HG03442 (cell line): ENCODE data around the gene MIF.
"Not testable (repeated sequence)": the region's sequence is repeated elsewhere in the genome, so short reads cannot be mapped to it uniquely, and the experiment has no call there.

Source experiments
- ATAC-seq: cut with Tn5 transposase; IDR thresholded peaks from one replicate; pipeline ENCODE4 v1.9.1; 2021; ENCODE audit warnings: mild to moderate bottlenecking, moderate library complexity; ENCODE audit not compliant: unreplicated experiment

The MIF gene

GRCh38 chr22:23900227-23900626, 6.0 kb downstream of the MIF start:
- not testable (repeated sequence) for ATAC-seq

GRCh38 chr22:23901600-23901999, 7.4 kb downstream of the MIF start:
- no peak for ATAC-seq

DNA sequence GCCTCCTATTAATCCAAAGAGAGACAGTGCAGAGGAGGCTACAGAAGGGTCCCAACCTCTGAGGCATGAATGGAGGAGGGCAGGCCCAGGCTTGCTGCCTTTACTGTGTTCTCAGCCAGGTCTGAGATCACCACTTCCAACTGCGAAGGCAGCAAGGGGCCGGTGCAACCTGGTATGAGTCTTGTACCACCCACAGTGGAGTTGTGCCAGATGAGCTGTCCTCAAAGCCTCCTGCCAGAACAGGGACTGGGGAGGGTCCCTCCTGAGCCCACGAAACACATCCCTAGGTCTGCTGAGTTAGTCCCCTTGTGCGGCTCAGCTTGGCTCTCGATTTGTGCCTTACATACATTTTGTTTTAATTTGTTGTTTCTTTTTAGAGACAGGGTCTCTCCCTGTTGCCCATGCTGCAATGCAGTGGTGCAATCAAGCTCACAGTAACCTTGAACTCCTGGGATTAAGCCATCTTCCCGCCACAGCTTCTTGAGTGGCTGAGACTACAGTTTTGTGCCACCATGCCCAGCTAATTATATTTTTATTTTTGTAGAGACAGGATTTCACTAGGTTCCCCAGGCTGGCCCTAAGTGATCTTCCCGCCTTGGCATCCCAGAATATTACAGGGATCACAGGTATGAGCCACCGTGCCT, 9.3 kb downstream of the MIF start:
- ATAC-seq: no peak

GRCh38 chr22:23904573-23905254, 10.5 kb downstream of the MIF start:
- ATAC-seq: no peak

GRCh38 chr22:23906641-23907040, 12.5 kb downstream of the MIF start:
- no peak for ATAC-seq

GRCh38 chr22:23907423-23907822, 13.2 kb downstream of the MIF start:
- not testable (repeated sequence) for ATAC-seq

- no peak for ATAC-seq
Observed at GRCh38 chr22:23908587-23909205, 14.5 kb downstream of the MIF start.

GRCh38 chr22:23909296-23909898, 15.2 kb downstream of the MIF start:
- ATAC-seq: no peak

DNA sequence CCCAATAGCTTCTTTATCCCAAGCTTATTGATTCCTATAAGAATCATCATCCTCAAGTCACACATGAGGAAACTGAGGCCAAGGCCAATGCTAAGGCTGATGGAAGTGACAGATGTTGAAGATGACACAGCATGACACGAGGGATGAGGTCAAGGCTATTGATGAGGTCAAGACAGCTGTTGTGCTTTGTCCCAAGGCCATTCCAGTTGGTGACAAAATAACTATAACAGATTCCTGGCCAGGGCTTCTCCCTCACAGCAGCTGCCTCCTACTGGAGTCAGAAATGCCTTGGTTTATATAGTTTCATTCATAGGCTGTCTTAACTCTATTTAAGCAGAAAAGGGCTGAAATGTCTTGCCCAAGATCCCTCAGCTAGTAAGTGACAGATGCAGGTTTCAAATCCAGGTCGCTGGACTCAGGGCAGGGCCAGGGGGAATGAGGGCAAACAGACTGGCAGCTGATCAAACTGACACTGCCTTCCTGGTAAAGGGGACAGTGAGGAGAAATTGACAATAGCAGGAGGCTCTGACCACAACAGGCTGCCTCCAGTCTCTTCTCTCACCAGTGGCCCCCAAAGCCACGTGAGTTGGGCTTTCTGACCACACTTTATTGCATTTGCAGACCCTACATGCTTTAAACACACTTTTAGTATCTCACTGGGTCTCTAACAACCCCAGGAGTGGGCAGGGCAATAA, 16.5 kb downstream of the MIF start:
- no peak for ATAC-seq

DNA sequence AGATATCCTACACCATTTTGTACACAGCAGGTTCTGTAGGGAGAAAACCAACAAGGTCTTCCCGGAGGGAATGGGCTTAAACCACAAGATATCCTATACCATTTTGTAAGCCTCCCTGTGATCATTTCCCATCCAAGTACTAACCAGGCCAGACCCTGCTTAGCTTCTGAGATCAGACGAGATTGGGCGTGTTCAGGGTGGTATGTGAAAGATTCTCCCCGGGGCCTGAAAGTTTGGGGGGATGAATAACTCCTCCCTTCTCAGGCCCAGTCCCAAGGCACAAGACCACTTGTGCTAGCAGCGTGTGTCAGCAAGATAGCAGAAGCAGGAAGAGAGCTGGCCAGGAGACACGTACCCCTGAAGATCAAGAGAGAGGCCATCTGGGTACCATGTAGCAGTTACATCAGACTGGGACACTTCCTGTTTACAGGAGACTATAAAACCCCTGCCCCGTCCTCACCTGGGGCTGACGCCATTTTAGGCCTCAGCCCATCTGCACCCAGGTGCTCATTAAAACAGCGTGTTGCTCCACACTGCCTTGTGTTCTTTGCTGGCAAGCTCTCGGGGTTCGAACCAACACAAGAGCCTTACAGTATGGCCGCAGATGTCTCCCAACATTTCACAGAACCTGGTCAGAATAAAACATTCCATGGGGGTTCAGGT, 17.3 kb downstream of the MIF start:
- no peak for ATAC-seq

GRCh38 chr22:23912293-23912903, 18.2 kb downstream of the MIF start:
- no peak for ATAC-seq

DNA sequence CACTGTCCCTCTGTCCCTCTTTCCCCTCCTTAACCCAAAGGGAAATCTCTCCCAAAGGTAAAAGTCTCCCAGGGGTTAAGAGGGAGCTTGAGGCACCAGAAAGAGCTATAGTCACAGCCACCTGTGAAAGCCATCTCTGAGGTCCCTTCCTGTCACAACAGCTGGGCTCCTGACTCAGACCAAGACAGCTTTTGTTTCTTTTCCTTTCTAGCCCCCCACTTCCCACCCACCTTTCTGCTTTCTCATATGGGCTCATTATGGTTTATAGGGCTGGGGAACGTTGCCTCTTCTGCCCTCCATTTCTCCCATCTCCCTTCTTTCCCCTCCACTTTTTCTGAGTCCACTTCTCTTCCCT, 19.1 kb downstream of the MIF start:
- no peak for ATAC-seq

GRCh38 chr22:23913661-23914353, 19.6 kb downstream of the MIF start:
- ATAC-seq: peak; percentile 90

DNA sequence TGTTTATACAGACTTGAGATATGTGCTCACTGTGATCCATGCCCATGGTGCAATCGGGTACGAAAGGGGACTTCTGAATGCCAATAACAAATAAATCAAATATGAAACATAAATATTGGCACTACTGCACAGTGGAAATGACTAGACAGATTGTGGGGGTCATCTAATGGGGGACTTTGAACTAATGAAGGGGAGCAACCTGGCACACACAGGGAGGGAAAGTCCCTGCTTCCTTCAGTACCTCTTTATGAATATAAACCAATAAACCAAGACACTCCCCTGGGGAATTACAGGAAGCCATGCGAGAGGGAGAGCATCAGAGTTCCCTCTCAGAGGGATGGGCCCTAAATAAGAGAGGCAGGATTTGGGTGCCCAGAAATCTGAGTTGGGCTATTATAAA, 21.1 kb downstream of the MIF start:
- ATAC-seq: no peak

DNA sequence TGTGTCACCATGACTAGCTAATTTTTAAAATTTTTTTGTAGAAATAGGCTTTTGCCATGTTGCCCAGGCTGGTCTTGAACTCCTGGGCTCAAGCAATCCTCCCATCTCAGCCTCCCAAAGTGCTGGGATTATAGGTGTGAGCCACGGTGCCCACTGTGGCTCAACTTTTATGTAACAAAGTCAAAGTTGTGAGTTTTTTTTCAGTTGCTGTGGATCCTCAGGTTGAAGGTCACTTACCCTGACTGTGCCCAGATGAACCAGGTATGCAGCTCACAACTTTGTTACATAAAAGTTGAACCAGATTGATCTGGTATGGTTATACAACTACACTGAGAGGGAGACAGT, 26.1 kb downstream of the MIF start:
- not testable (repeated sequence) for ATAC-seq

GRCh38 chr22:23921586-23922201, 27.5 kb downstream of the MIF start:
- ATAC-seq: not testable (repeated sequence)

- no peak for ATAC-seq
Observed at GRCh38 chr22:23922921-23923320, 28.7 kb downstream of the MIF start.

- no peak for ATAC-seq
Observed at GRCh38 chr22:23925020-23925606, 30.9 kb downstream of the MIF start.

DNA sequence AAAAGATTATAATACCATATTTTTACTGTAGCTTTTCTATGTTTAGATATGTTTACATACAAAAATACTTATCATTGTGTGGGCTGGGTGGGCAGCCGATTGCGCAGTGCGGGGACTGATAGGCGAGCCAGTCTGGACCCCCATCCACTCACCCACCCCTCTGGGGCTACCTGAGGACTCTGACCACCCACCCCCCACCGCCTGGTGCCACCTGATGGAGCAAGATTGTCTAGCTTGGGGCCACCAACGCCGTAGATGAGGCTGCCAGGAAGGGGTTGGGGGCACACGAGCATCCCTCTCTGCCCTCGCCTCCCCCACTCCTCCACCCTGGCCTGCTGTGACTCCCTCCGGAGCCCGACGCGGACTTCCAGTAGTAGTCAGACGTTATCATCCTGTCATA, 32.4 kb downstream of the MIF start:
- no peak for ATAC-seq
